Esophagus squamous epithelium (tissue), 5 donors: ENCODE results near the gene GPR137. TPM values are rescaled to one million over a fixed set of nuclear protein-coding genes. Genes with fewer than 3 reads are reported as not detected.
A peak's percentile ranks its signal among the peaks of the same experiment; 100 is the strongest.

Experiments used
- DNase-seq: peaks from one replicate; lab custom pipeline; 2025; lab: John Stamatoyannopoulos, UW
- H3K27ac ChIP-seq, 4 donors: fragments of 200-600 bp; sonication (generic); one replicate each; pipeline ENCODE4 v1.5.1; 2016 to 2019; ENCODE audit warnings: mild to moderate bottlenecking in 1 of 4
- H3K27me3 ChIP-seq, 4 donors: fragments of 200-600 bp; sonication (generic); 1 replicate in 3 of 4; 2 replicates in 1 of 4; pipeline versions ENCODE4 v1.5.1 to v1.6.0; 2017 to 2021; ENCODE audit warnings: antibody characterized with exemption in 1 of 4
- H3K36me3 ChIP-seq, 3 donors: fragments of 200-600 bp; sonication (generic); one replicate each; pipeline ENCODE4 v1.5.1; 2016 to 2019
- H3K4me1 ChIP-seq, 3 donors: fragments of 200-600 bp; sonication (generic); one replicate each; pipeline ENCODE4 v1.5.1; 2017 to 2019
- H3K4me3 ChIP-seq, 4 donors: fragments of 200-600 bp; sonication (generic); 1 replicate in 3 of 4; 2 replicates in 1 of 4; pipeline ENCODE4 v1.5.1; 2016 to 2019; ENCODE audit warnings: mild to moderate bottlenecking in 2 of 4, moderate library complexity in 1 of 4
- H3K9me3 ChIP-seq, 3 donors: fragments of 200-600 bp; sonication (generic); one replicate each; pipeline ENCODE4 v1.5.1; 2016 to 2019
- POLR2A ChIP-seq, 4 donors: fragments of 450-650 bp; IDR thresholded peaks; one replicate each; pipeline ENCODE4 v1.6.1; 2017; ENCODE audit warnings: antibody characterized with exemption in 4 of 4, mild to moderate bottlenecking in 4 of 4, moderate library complexity in 3 of 4
- WGBS, 2 donors: methylation state at CpG; one replicate each; pipeline ENCODE4 v1.1.5; 2018; 5-methylcytosine and 5-hydroxymethylcytosine counted together
- intact Hi-C: fragments of 100-400 bp; cut with DNase I; formaldehyde crosslinking; loops from one replicate; pipeline ENCODE4 v1.15.0; 2022
- total RNA-seq, 4 donors: library from RNA; depleted of rRNA; stranded (reverse); fragments of >200 nt; gene quantifications; one replicate each; pipeline ENCODE4 v1.1.0, GENCODE V29; 2016
- TF ChIP-seq, protein P1 (sequence below), 6 experiments: fragments of 450-650 bp in 4 of 6; fragments of 200-600 bp in 2 of 6; sonication (generic) in 2 of 6; IDR thresholded peaks; one replicate each; pipeline ENCODE4 v1.5.1; 2016 to 2019; ENCODE audit warnings: antibody characterized with exemption in 6 of 6, mild to moderate bottlenecking in 4 of 6, moderate library complexity in 4 of 6
- donor health status: DM: yes; HTN: yes; CAD: no.

GPR137 gene
- total RNA-seq, 4 donors from 2014 or later = 17.5 to 19.9 (median 19.2) TPM

DNA sequence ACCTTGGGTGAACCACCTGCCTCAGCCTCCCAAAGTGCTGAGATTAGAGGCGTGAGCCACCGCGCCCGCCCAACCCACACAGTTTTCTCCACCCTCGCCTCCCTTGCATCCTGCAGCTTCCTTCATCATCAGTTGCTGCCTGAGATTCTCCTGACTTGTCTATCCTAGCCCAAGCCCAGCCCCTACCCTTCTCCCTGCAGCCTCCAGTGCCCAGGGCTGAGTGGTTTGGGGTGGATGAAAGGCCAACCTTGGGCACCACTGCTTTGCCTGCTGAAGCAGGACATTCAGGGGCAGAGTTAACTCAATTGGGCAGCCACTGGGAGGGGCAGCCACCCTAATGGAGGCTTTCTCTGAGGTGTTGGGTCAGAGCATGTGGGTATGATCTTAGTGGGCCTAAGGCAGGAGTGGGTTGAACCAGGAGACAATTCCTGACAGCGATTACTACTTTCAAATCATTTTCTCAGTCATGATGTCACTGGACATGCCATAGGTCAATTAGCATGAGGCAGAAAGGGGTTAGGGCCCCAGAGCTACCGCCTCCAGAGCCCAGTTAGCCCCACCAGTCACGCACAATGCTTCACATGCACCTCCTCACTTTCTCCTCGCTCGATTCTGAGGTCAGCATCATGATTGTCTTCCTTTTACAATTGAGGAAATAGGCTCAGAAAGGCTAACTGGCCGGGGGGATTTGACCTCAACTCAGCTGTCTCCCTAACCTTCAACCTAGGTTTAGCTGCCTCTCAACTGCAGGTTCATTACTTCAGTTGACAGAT lies 45.8 kb upstream of the GPR137 start:
- WGBS, 2 donors = 60 to 74% methylated on average over 7 to 10 of the region's 11 CpGs
- Histone ChIP-seq H3K36me3 (peaks cover 0 to 58% (median 0%) of the 10 kb centered on the region in 3 donors), H3K27ac (peak overlapping the region; percentile 95 to 100 (median 99)), H3K4me1 (peaks cover 68 to 91% (median 69%) of the 10 kb centered on the region in 3 donors), H3K9me3 (no peaks in the 10 kb centered on the region), H3K27me3 (no peaks in the 10 kb centered on the region), H3K4me3 (peak overlapping the region in 3 of 4 donors; percentile 63 to 90 (median 82))
- TF ChIP-seq POLR2A (IDR thresholded peaks at IDR 0.05) = no peak
- TF ChIP-seq, protein P1, sequence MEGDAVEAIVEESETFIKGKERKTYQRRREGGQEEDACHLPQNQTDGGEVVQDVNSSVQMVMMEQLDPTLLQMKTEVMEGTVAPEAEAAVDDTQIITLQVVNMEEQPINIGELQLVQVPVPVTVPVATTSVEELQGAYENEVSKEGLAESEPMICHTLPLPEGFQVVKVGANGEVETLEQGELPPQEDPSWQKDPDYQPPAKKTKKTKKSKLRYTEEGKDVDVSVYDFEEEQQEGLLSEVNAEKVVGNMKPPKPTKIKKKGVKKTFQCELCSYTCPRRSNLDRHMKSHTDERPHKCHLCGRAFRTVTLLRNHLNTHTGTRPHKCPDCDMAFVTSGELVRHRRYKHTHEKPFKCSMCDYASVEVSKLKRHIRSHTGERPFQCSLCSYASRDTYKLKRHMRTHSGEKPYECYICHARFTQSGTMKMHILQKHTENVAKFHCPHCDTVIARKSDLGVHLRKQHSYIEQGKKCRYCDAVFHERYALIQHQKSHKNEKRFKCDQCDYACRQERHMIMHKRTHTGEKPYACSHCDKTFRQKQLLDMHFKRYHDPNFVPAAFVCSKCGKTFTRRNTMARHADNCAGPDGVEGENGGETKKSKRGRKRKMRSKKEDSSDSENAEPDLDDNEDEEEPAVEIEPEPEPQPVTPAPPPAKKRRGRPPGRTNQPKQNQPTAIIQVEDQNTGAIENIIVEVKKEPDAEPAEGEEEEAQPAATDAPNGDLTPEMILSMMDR (IDR thresholded peaks at IDR 0.05) = no peak
- no peak for DNase-seq
- intact Hi-C loops = no loop called here

DNA sequence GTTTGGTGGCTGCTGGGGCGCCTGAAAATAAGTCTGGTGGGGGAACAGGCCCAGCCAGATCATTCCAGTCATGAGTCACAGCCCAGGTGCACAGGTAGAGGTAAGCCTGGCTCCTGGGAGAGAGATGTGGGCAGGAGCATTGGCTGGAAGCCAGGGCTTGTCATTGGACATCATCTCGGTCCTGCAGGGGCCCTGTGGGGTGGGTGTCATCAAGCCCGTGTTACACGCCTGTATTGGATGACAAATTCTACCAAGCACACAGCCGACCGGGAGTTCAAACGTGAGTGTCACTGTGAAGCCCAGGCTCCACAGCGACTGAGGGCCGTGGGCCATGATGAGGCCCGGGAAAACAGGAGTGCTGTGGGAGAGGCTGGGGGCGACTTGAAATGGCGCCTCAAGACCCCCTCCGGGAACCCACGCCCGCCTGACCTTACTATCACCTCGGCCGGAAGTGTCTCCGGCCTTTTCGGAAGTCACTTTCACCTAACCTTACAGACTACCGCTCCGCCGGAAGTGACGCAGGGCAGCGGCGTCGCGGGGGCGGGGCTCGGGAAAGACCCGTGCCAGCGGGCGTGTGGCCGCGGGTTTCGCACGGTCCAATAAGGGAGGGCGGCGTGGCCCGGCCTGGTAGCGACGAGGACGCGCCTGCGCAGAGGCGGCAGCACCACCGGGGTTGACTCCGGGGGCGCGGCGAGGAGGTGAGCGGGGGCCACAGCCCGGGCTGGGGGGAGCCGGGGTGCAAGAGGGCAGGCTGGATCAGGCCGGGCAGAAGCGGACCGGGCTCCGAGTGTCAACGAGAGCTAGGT lies 45.0 kb upstream of the GPR137 start, which contains the start of gene FKBP2:
TSS of gene FKBP2 (plus strand) at position 661 of the 806 bp plus-strand sequence. CDS start 1,293 bp downstream, outside the sequence.
- Histone ChIP-seq H3K27ac (peak within 1 kb of the TSS; percentile 95 to 100 (median 99)), H3K4me1 (peaks cover 68 to 91% (median 70%) of the 10 kb centered on the region in 3 donors), H3K9me3 (no peaks in the 10 kb centered on the region), H3K27me3 (no peaks in the 10 kb centered on the region), H3K36me3 (peaks cover 0 to 60% (median 0%) of the 10 kb centered on the region in 3 donors), H3K4me3 (peak within 1 kb of the TSS; percentile 63 to 95 (median 86))
- TF ChIP-seq POLR2A (IDR thresholded peaks at IDR 0.05) = peak in 3 of 4 donors; percentile 43 to 86 (median 72)
- TF ChIP-seq, protein P1 (IDR thresholded peaks at IDR 0.05) = peak in 2 of 6 experiments; percentile 8 to 24
- 1 to 2% methylated on average over 7 to 23 of the region's 58 CpGs for WGBS, 2 donors
- DNase-seq = peak; percentile 91
- intact Hi-C loops = no loop called here

DNA sequence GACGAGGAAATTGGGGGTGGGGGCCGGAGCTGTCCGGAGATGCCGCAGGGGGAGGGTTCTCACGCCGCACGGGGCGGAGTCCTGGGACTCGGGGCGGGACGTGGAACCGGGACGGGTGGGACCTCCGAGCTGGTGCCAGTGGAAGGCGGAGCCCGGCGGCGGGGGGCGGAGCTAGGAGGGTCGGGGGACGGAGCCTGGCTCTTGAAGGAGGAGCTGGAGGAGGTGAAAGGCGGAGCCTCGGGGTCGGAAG lies 44.5 kb upstream of the GPR137 start:
- WGBS, 2 donors = 0% methylated on average over 3 to 4 of the region's 24 CpGs
- intact Hi-C loops = no loop called here
- no peak for TF ChIP-seq POLR2A (IDR thresholded peaks at IDR 0.05)
- Histone ChIP-seq H3K27ac (peak overlapping the region; percentile 95 to 100 (median 99)), H3K27me3 (no peaks in the 10 kb centered on the region), H3K9me3 (no peaks in the 10 kb centered on the region), H3K4me3 (peak overlapping the region; percentile 63 to 95 (median 86)), H3K4me1 (peaks cover 66 to 91% (median 69%) of the 10 kb centered on the region in 3 donors), H3K36me3 (peaks cover 0 to 56% (median 0%) of the 10 kb centered on the region in 3 donors)
- DNase-seq = peak; percentile 96

DNA sequence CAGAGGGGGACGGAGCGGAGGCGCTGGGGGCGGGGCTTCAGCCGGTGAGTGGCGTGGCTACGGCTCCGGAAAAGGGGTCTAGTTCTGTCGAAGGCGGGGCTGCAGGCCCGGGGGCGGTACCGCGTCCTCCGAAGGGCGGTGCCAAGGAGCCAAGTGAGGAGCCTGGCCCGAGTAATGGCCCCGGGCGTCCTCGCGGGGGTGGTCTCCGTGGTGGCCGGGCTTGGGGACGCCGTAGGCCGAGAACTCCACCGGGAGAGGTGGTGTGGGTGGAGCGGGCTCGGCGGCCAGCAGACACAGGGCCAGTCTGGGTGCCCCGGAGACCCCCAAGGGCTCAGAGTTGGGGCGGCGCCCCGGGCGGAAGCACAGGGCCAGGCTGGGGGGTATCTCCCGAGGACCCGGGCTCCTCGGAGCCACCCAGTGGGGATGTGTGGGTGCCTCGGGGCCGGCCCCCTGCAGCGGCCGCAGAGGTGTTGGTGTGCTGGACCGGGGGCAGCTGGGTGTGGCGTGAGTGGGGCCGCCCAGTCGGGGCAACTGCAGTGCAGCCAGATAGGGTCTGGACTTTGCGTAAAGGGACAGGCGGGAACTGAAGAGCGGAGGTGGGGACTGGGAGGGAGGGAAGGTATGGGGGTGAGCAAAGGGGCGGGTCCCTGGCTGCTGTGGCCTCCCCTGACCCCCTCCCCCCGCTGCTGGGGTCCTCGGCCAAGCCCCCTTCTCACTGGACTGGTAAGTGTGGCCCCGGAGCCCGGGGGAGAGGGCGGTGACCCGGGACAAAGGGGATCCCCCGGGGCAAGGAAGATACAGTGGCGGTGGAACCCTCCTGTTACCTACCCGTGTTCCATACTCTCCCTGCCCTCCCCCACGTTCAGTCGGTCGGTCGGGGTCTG lies 43.9 kb upstream of the GPR137 start:
- Histone ChIP-seq H3K4me3 (peak overlapping the region; percentile 63 to 95 (median 86)), H3K9me3 (no peaks in the 10 kb centered on the region), H3K36me3 (peaks cover 0 to 51% (median 0%) of the 10 kb centered on the region in 3 donors), H3K27ac (peak overlapping the region; percentile 95 to 100 (median 99)), H3K4me1 (peaks cover 66 to 86% (median 69%) of the 10 kb centered on the region in 3 donors), H3K27me3 (no peaks in the 10 kb centered on the region)
- intact Hi-C loops = no loop called here
- WGBS, 2 donors = 0% methylated on average over 1 to 19 of the region's 63 CpGs
- no peak for DNase-seq
- TF ChIP-seq, protein P1 (IDR thresholded peaks at IDR 0.05) = no peak
- peak in 2 of 4 donors; percentile 66 to 84 for TF ChIP-seq POLR2A (IDR thresholded peaks at IDR 0.05)
